GM12892 (cell line): ENCODE results near the gene DSG3.

Experiments
- POLR2A ChIP-seq: IDR thresholded peaks from 2 replicates; pipeline ENCODE4 v1.6.1; 2011; ENCODE audit warnings: low read depth, low read length, control low read depth
- POLR2AphosphoS5 ChIP-seq: IDR thresholded peaks from 2 replicates; pipeline ENCODE4 v1.6.1; 2011; ENCODE audit warnings: low read depth, low read length, control low read depth
- TAF1 ChIP-seq: IDR thresholded peaks from 2 replicates; pipeline ENCODE4 v1.6.1; 2011; ENCODE audit warnings: low read depth, mild to moderate bottlenecking, control low read depth, low read length, borderline replicate concordance

DNA sequence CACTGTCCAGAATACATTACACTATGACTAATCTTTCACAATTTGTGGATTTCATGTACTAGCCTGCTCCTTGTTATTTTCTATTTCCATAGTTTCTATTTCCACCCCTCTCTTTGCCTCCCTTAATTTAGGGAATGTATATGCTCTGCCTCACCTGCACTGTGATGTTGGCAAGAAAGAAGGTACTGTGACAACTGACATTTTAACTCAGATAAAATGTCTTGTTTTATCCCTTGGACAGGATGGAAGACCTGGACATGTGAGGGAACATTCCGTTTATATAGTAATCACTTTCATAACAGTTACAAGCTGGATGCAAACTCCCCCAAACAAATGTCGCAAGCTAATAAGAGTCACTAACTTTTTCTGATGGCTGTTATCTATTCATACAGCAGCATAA lies 21.5 kb upstream of the DSG3 start:
- TF ChIP-seq POLR2A: no peak
- TF ChIP-seq POLR2AphosphoS5: no peak
- no peak for TF ChIP-seq TAF1
